Upper lobe of left lung (tissue), 4 donors: Measurements from ENCODE around the gene NXT1.

Experiments used
- CTCF ChIP-seq, 6 experiments: fragments of 450-650 bp in 4 of 6; fragments of 200-600 bp in 2 of 6; sonication (generic) in 2 of 6; IDR thresholded peaks; one replicate each; pipeline ENCODE4 v1.5.1; 2016 to 2019; ENCODE audit warnings: antibody characterized with exemption in 6 of 6
- POLR2A ChIP-seq, 4 donors: fragments of 450-650 bp; IDR thresholded peaks; one replicate each; pipeline ENCODE4 v1.5.1; 2016 to 2017; ENCODE audit warnings: antibody characterized with exemption in 4 of 4, mild to moderate bottlenecking in 2 of 4
- POLR2AphosphoS5 ChIP-seq, 2 donors: sonication (generic); formaldehyde crosslinking; IDR thresholded peaks; one replicate each; pipeline ENCODE4 v1.5.1; 2017; ENCODE audit warnings: antibody characterized with exemption in 2 of 2

GRCh38 chr20:23366384-23366783, 15.8 kb downstream of the NXT1 start:
- TF ChIP-seq CTCF (IDR thresholded peaks at IDR 0.05): no peak
- no peak for TF ChIP-seq POLR2AphosphoS5 (IDR thresholded peaks at IDR 0.05)
- no peak for TF ChIP-seq POLR2A (IDR thresholded peaks at IDR 0.05)
